ENCODE data around the gene SNCB. TPM values are rescaled to one million over a fixed set of nuclear protein-coding genes. Genes with fewer than 3 reads are reported as not detected.

The SNCB gene
- total and polyA plus RNA-seq, 2 of the 4 experiments (the other 2 are of a cell fraction): 0.41 TPM; not detected in 1

- Histone ChIP-seq H2BK20ac (ENCODE audit: low read depth, low read length) (no peak overlapping the region; the same call in 1 of the 2 replicates), H3K27ac (ENCODE audit: insufficient read depth, low read length) (no peak overlapping the region), H3K27me3 (ENCODE audit: control insufficient read depth, insufficient read depth, low read length) (no peaks in the 10 kb centered on the region), H3K9me1 (ENCODE audit: insufficient read depth, low read length) (peaks cover 36% of the 10 kb centered on the region), H4K20me1 (ENCODE audit: insufficient read depth, low read length) (peaks cover 14% of the 10 kb centered on the region), H3K23ac (ENCODE audit: low read depth, low read length) (no peak overlapping the region), H3K14ac (replicated peaks; ENCODE audit: low read depth, low read length) (no peak overlapping the region), H4K8ac (ENCODE audit: low read depth in 2 of 2, low read length in 2 of 2) (no peak overlapping the region), H2AK9ac (replicated peaks; ENCODE audit: low read depth, low read length, poor library complexity) (no peak overlapping the region), H3K4ac (ENCODE audit: low read depth, low read length) (no peak overlapping the region), H3K9ac (ENCODE audit: low read depth, low read length) (no peak overlapping the region), H3K4me3 (ENCODE audit: insufficient read depth, low read depth, low read length) (no peak overlapping the region), H2AK5ac (ENCODE audit: low read depth, low read length) (peak overlapping the region; percentile 8; the same call in 1 of the 2 replicates), H3K79me1 (ENCODE audit: low read depth in 1 of 2, low read length in 2 of 2) (peaks cover 4 to 19% of the 10 kb centered on the region in 2 experiments; a peak in 3 of 4 replicates), H3K56ac (ENCODE audit: extremely low read depth, insufficient read depth, low read length) (no peak overlapping the region), H3K36me3 (ENCODE audit: control insufficient read depth, insufficient read depth, low read length) (no peaks in the 10 kb centered on the region), H4K91ac (ENCODE audit: insufficient read depth, low read depth, low read length) (no peak overlapping the region), H3K18ac (ENCODE audit: low read depth, low read length) (no peak overlapping the region), H3K4me1 (ENCODE audit: control insufficient read depth, insufficient read depth, low read length) (peaks cover 28% of the 10 kb centered on the region), H3K4me2 (ENCODE audit: low read depth, low read length) (no peak overlapping the region), H2BK5ac (ENCODE audit: low read depth, low read length, poor library complexity, severe bottlenecking) (no peak overlapping the region), H3K9me3 (ENCODE audit: control insufficient read depth, insufficient read depth, low read length) (no peaks in the 10 kb centered on the region), H2BK120ac (ENCODE audit: low read depth, low read length) (no peak overlapping the region; the same call in 1 of the 2 replicates), H2BK15ac (ENCODE audit: low read depth, low read length) (no peak overlapping the region), H4K5ac (ENCODE audit: low read depth, low read length) (no peak overlapping the region), H2AFZ (replicated peaks; ENCODE audit: low read length, poor library complexity) (no peak overlapping the region)
- 83% methylated on average over 1 of the region's 2 CpGs; no CpG with 5 or more reads in 1 of the 2 experiments for WGBS, 2 experiments (ENCODE audit: extremely low coverage in 2 of 2, insufficient read length in 1 of 2)
- ChIA-PET CTCF (no interaction called here), POLR2A (ENCODE audit: unreplicated experiment) (no interaction called here)
- intact Hi-C loops (cut with micrococcal nuclease) (no loop called here), in situ Hi-C loops (cut with MboI; ENCODE audit: low sequenced_read_pairs) (no loop called here), dilution Hi-C loops (cut with HindIII; ENCODE audit: low sequenced_read_pairs, unreplicated experiment) (no loop called here)
- TF ChIP-seq CHD1 (IDR thresholded peaks at IDR 0.05; ENCODE audit: low read depth, low read length): no peak
- TF ChIP-seq RFX5 (IDR thresholded peaks at IDR 0.05; ENCODE audit: low read depth, low read length): no peak
- TF ChIP-seq MXI1 (IDR thresholded peaks at IDR 0.05; ENCODE audit: borderline replicate concordance, low read depth, low read length): no peak
- no peak for TF ChIP-seq RCOR1 (IDR thresholded peaks at IDR 0.05; ENCODE audit: insufficient replicate concordance, low read length)
- no peak for TF ChIP-seq BHLHE40 (IDR thresholded peaks at IDR 0.05; ENCODE audit: low read depth, low read length)
- no peak for ATAC-seq (ENCODE audit: low read depth)
- no peak for DNase-seq
- BruUV-seq (replicated peaks): no TSS peak
These were observed 17.5 kb downstream of the SNCB start for GRCh38 chr5:176612855-176613254.

Measured in IMR-90 (cell line).